Measurements from ENCODE around the gene PLCB2.

Gene PLCB2

DNA sequence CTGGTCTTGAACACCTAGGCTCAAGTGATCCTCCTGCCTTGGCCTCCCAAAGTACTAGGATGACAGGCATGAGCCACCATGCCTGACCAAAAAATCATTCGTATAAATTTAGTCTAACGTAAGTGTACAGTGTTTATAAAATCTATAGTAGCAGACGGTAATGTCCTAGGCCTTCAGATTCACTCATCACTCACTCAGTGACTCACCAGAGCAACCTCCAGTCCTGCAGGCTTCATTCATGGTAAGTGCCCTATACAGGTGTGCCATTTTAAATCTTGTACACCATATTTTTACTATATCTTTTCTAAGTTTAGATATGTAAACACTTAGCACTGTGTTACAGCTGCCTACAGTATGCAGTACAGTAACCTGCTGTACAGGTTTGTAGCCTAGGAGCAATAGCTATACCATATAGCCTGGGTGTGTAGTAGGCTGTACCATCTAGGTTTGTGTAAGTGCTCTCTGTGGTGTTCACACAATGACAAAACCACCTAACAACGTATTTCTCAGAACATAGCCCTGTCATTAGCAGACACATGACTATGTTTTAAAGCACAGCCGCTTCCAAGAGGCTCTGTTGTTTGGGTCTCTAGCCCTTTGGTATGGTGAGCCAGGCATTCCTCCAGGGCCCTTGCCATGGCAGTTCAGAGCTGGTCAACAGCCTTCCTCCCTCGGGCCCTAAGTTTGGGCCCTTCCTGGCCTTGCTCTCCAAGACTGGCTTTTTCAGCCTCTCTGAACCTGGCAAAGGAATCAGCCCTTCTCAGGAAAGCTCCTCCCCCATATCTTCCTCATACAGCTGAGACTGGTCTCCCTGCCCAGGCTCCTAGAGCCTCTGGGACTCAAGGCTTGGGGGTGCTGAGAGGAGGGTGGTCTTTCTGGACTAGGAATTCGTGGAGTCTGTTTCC, 34.9 kb upstream of the PLCB2 start:
- no peak for DNase-seq
- in situ Hi-C loops (cut with MboI; ENCODE audit: low pct_unique_long_range_greater_than_20kb, low sequenced_read_pairs) = no loop called here

GRCh38 chr15:40340740-40341400, 33.1 kb upstream of the PLCB2 start, which contains the start of gene CCDC9B:
Gene CCDC9B, minus strand, starts transcription at chr15:40340939. Its CDS starts 120 bp downstream, at chr15:40340819.
- peak; percentile 53 for DNase-seq
- in situ Hi-C loops (cut with MboI; ENCODE audit: low pct_unique_long_range_greater_than_20kb, low sequenced_read_pairs) = no loop called here

GRCh38 chr15:40340038-40340739, 32.5 kb upstream of the PLCB2 start:
- no peak for DNase-seq
- in situ Hi-C loops (cut with MboI; ENCODE audit: low pct_unique_long_range_greater_than_20kb, low sequenced_read_pairs) = no loop called here

DNA sequence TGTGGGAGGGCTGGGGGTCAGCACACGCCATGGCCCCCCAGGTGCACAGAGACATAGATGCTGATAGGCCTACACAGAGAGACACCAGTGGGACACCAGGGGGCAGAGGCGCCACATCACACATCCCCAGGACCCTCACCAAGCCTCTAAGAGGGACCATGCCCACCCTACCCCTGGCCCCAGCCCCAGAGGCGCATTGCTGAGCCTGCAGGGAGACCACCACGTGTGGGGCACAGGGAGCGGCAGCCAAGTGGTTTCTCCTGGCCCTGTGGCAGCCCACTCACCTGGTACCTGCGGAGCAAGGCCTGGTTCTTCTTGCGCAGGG, 31.8 kb upstream of the PLCB2 start:
- no peak for DNase-seq
- in situ Hi-C loops (cut with MboI; ENCODE audit: low pct_unique_long_range_greater_than_20kb, low sequenced_read_pairs) = no loop called here

DNA sequence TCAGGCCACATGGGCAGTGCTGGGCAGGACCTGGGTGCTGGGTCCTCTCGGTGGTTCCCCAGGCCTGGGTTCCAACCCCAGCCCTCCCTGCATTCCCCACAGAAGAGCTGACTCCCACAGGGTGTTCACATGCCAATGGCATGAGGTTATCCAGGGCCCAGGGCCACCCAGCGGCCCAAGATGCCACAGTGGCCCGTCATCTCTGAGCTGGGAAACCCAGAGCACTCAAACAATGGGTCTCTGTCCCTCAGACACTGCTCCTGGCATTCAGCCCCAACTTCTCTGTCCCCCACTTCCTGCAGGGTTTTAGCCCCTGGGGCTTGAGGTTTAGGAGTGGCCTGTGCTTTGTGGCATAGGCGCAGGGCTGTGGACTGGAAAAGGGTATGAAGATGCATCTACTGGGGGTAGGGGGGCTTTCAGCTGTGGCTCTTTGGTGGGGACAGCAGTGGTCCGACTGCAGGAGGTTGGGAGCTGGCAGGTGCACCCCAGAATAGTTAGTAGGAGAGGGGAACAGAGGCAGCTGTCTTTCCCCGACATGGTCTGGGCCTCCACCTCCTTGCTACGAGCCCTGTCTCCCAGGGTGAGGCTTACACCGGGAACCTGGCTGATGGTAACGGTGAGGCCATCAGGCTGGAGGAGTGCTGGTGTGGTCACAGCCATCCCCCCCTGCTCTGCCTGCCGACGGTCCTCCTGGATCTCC, 31.3 kb upstream of the PLCB2 start:
- in situ Hi-C loops (cut with MboI; ENCODE audit: low pct_unique_long_range_greater_than_20kb, low sequenced_read_pairs) = no loop called here
- no peak for DNase-seq

DNA sequence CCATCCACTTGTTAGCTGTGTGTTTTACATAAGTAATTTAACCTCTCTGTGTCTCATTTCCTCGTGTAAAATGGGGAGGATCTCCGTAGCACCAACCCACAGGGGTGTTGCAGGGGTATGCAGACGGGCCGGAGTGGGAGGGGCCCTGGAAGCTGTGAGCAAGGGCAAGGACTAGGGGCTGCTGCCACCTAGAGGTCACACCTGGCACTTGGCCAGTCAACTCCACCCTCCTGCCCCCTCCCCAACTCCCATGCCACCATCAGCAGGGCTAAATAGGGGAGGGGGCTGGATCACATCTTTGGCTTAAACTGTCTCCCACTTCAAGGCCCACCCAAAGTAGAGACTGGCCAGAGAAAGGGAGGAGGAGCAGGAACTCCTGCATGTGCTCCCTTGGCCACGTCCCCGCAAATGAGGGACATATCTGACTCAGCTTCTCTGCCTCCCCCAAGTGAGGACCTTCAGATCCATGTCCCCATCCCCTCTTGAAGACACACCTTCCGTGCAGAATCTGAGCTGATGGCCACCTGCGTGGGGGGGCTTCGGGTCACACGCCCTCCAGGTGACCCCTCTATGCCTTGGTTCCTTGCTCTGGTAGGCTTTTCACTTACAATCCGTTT, 30.4 kb upstream of the PLCB2 start:
- in situ Hi-C loops (cut with MboI; ENCODE audit: low pct_unique_long_range_greater_than_20kb, low sequenced_read_pairs) = no loop called here
- peak; percentile 85 for DNase-seq

- in situ Hi-C loops (cut with MboI; ENCODE audit: low pct_unique_long_range_greater_than_20kb, low sequenced_read_pairs) = no loop called here
- no peak for DNase-seq
Measured at GRCh38 chr15:40337597-40337996, 29.9 kb upstream of the PLCB2 start.

DNA sequence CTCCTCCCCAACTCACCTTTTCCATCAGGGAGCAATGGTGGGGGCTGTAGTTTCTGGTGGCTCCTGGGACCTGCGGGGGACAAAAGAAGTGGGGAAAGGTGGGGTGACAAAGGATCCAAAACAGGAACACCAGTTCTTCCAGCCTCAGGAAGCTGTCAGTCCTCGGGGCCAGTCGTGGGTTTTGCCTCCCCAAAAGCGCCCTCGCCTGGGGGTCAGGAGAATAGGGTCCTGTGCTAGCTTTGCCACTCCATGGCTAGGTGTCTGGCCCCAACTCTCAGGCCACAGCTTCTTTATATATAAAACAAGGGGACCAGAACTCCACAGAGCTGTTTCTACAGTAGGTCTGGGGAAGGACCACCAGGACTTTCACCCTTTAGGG, 29.0 kb upstream of the PLCB2 start:
- in situ Hi-C loops (cut with MboI; ENCODE audit: low pct_unique_long_range_greater_than_20kb, low sequenced_read_pairs) = no loop called here
- peak; percentile 43 for DNase-seq

- DNase-seq = no peak
- in situ Hi-C loops (cut with MboI; ENCODE audit: low pct_unique_long_range_greater_than_20kb, low sequenced_read_pairs) = no loop called here
Measured at GRCh38 chr15:40335938-40336743, 28.4 kb upstream of the PLCB2 start.

GRCh38 chr15:40334941-40335795, 27.4 kb upstream of the PLCB2 start:
- no peak for DNase-seq
- in situ Hi-C loops (cut with MboI; ENCODE audit: low pct_unique_long_range_greater_than_20kb, low sequenced_read_pairs) = no loop called here

- in situ Hi-C loops (cut with MboI; ENCODE audit: low pct_unique_long_range_greater_than_20kb, low sequenced_read_pairs) = no loop called here
- no peak for DNase-seq
Measured at GRCh38 chr15:40334541-40334940, 26.8 kb upstream of the PLCB2 start.

DNA sequence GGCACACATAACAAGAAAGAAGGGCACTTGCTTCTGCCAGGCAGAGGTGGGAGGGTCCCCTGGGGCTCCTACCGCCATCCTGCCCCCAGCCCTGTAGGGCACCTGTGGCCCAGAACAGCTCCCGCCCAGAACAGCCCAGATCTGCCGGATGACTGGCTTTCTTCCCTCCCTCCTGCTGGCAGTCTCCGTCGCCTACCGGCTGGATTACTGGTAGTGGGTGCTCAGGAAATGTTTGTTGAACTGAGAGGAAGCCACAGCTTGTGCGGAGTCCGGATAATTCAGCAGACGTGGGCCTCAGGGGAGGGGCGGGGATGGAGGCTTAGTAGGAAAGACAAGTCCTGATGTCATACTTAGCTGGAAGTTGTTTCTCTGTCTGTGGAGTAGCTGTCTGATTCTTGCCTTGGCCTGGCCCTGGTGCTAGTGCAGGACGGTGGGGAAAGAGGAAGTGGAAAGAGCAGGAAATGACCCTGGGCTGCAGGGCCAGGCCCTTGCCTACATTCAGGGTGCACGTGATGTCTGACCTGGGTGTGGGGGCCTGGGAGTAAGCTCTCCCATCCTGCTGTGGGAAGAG, 26.3 kb upstream of the PLCB2 start:
- in situ Hi-C loops (cut with MboI; ENCODE audit: low pct_unique_long_range_greater_than_20kb, low sequenced_read_pairs) = no loop called here
- DNase-seq = peak; percentile 96

- in situ Hi-C loops (cut with MboI; ENCODE audit: low pct_unique_long_range_greater_than_20kb, low sequenced_read_pairs) = no loop called here
- no peak for DNase-seq
Measured at GRCh38 chr15:40332113-40332781, 24.5 kb upstream of the PLCB2 start.

- in situ Hi-C loops (cut with MboI; ENCODE audit: low pct_unique_long_range_greater_than_20kb, low sequenced_read_pairs) = no loop called here
- no peak for DNase-seq
Measured at GRCh38 chr15:40331637-40332036, 23.9 kb upstream of the PLCB2 start.

GRCh38 chr15:40331026-40331425, 23.3 kb upstream of the PLCB2 start:
- in situ Hi-C loops (cut with MboI; ENCODE audit: low pct_unique_long_range_greater_than_20kb, low sequenced_read_pairs) = no loop called here
- no peak for DNase-seq

GRCh38 chr15:40330368-40330836, 22.7 kb upstream of the PLCB2 start:
- in situ Hi-C loops (cut with MboI; ENCODE audit: low pct_unique_long_range_greater_than_20kb, low sequenced_read_pairs) = no loop called here
- DNase-seq = peak; percentile 45

GRCh38 chr15:40329804-40330203, 22.1 kb upstream of the PLCB2 start:
- in situ Hi-C loops (cut with MboI; ENCODE audit: low pct_unique_long_range_greater_than_20kb, low sequenced_read_pairs) = no loop called here

More at GRCh38 chr15:40329804-40330203, 22.1 kb upstream of the PLCB2 start:
- no peak for DNase-seq
